Astrocyte of the cerebellum (primary cell): ENCODE data around the gene IFITM1.
"Not testable (repeated sequence)": the region's sequence is repeated elsewhere in the genome, so short reads cannot be mapped to it uniquely, and the experiment has no call there.

ENCODE experiments used
- DNase-seq: peaks from one replicate; pipeline ENCODE4 v3.0.0-alpha.2; 2011; ENCODE audit warnings: low read depth
- H3K4me3 ChIP-seq: 2 replicates; pipeline ENCODE4 v1.5.1; 2011; ENCODE audit warnings: mild to moderate bottlenecking, low read depth, low read length, moderate library complexity
- CTCF ChIP-seq: IDR thresholded peaks from 2 replicates; pipeline ENCODE4 v1.5.1; 2012; ENCODE audit warnings: low read length, low read depth, moderate library complexity, mild to moderate bottlenecking; ENCODE audit errors: missing control alignments
- in situ Hi-C: cut with HindIII; loops from 2 replicates; pipeline ENCODE4 v1.10.0; 2017; ENCODE audit warnings: low sequenced_read_pairs

Gene IFITM1

GRCh38 chr11:330307-330693 is 16.5 kb downstream of the IFITM1 start:
- no peak for DNase-seq
- in situ Hi-C loops = no loop called here
- H3K4me3 ChIP-seq = no peak overlapping the region
- TF ChIP-seq CTCF = no peak

GRCh38 chr11:330694-331357 is 17.0 kb downstream of the IFITM1 start:
- DNase-seq = no peak
- in situ Hi-C loops = no loop called here
- no peak overlapping the region for H3K4me3 ChIP-seq
- TF ChIP-seq CTCF = no peak

GRCh38 chr11:331358-332060 is 17.7 kb downstream of the IFITM1 start:
- no peak for TF ChIP-seq CTCF
- H3K4me3 ChIP-seq = no peak overlapping the region
- in situ Hi-C loops = no loop called here
- DNase-seq = no peak

- DNase-seq = no peak
- H3K4me3 ChIP-seq = no peak overlapping the region
- in situ Hi-C loops = no loop called here
Measured at GRCh38 chr11:332651-333480, 19.0 kb downstream of the IFITM1 start.

GRCh38 chr11:333616-334263 is 19.9 kb downstream of the IFITM1 start:
- in situ Hi-C loops, H3K4me3 ChIP-seq, DNase-seq: not testable (repeated sequence)

More at GRCh38 chr11:332651-333480, 19.0 kb downstream of the IFITM1 start:
- no peak for TF ChIP-seq CTCF

- H3K4me3 ChIP-seq = no peak overlapping the region
- in situ Hi-C loops = no loop called here
- DNase-seq = no peak
- TF ChIP-seq CTCF = no peak
Measured at GRCh38 chr11:334264-334994, 20.6 kb downstream of the IFITM1 start.
